CD14-positive monocyte (primary cell): ENCODE measurements around the gene ABCG5. TPM values are rescaled to one million over a fixed set of nuclear protein-coding genes. Genes with fewer than 3 reads are reported as not detected.
A peak's percentile ranks its signal among the peaks of the same experiment; 100 is the strongest.

Experiments used
- DNase-seq, 3 donors: peaks; one replicate each; pipeline ENCODE4 v3.0.0-alpha.2; 2011 to 2022
- H2AFZ ChIP-seq: 2 replicates; pipeline ENCODE4 v1.6.0; 2012; ENCODE audit warnings: mild to moderate bottlenecking, low read depth, low read length, inconsistent platforms; ENCODE audit not compliant: insufficient read depth, poor library complexity, severe bottlenecking
- H3K27ac ChIP-seq, 2 donors: 1 replicate in 1 of 2; 2 replicates in 1 of 2; pipeline ENCODE4 v1.5.1; 2012 to 2013; ENCODE audit warnings: low read length in 2 of 2, control low read depth in 1 of 2, inconsistent platforms in 1 of 2, low read depth in 1 of 2, mild to moderate bottlenecking in 1 of 2
- H3K27me3 ChIP-seq, 2 donors: one replicate each; pipeline versions ENCODE4 v1.6.0 to v1.6.1; 2011 to 2013; ENCODE audit warnings: low read length in 2 of 2; ENCODE audit not compliant: control insufficient read depth in 2 of 2, insufficient read depth in 2 of 2
- H3K36me3 ChIP-seq, 2 donors: replicated peaks in 1 of 2; 1 replicate in 1 of 2; 2 replicates in 1 of 2; pipeline versions ENCODE4 v1.5.1 to v1.6.1; 2012 to 2013; ENCODE audit warnings: low read length in 2 of 2, control low read depth in 1 of 2, inconsistent platforms in 1 of 2, mild to moderate bottlenecking in 1 of 2; ENCODE audit not compliant: insufficient read depth in 2 of 2, control insufficient read depth in 1 of 2
- H3K4me1 ChIP-seq, 2 donors: 1 replicate in 1 of 2; 2 replicates in 1 of 2; pipeline versions ENCODE4 v1.5.1 to v1.6.1; 2012 to 2013; ENCODE audit warnings: low read length in 2 of 2, control low read depth in 1 of 2, inconsistent platforms in 1 of 2, mild to moderate bottlenecking in 1 of 2, moderate library complexity in 1 of 2; ENCODE audit not compliant: insufficient read depth in 2 of 2, control insufficient read depth in 1 of 2
- H3K4me2 ChIP-seq: replicated peaks from 2 replicates; pipeline ENCODE3; 2012; ENCODE audit warnings: low read length, moderate library complexity, mild to moderate bottlenecking; ENCODE audit not compliant: poor library complexity, severe bottlenecking; ENCODE audit errors: extremely low read depth
- H3K4me3 ChIP-seq, 3 experiments: fragments of 200-600 bp in 1 of 3; sonication (generic) in 1 of 3; replicated peaks in 1 of 3; 1 replicate in 2 of 3; 2 replicates in 1 of 3; pipeline ENCODE4 v1.5.1; 2011 to 2013; ENCODE audit warnings: low read length in 3 of 3, mild to moderate bottlenecking in 3 of 3, control low read depth in 2 of 3, low read depth in 2 of 3, inconsistent platforms in 1 of 3, moderate library complexity in 1 of 3
- H3K79me2 ChIP-seq: 2 replicates; pipeline ENCODE4 v1.6.0; 2012; ENCODE audit warnings: mild to moderate bottlenecking, control low read depth, inconsistent platforms, low read length, moderate library complexity; ENCODE audit not compliant: insufficient read depth
- H3K9ac ChIP-seq: 2 replicates; pipeline ENCODE4 v1.6.0; 2017; ENCODE audit warnings: low read length, mild to moderate bottlenecking; ENCODE audit not compliant: insufficient read depth, poor library complexity, severe bottlenecking
- H3K9me3 ChIP-seq, 2 donors: replicated peaks in 1 of 2; 1 replicate in 1 of 2; 2 replicates in 1 of 2; pipeline versions ENCODE4 v1.5.1 to v1.6.1; 2012 to 2013; ENCODE audit warnings: low read length in 2 of 2, control low read depth in 1 of 2; ENCODE audit not compliant: control insufficient read depth in 1 of 2, insufficient read depth in 1 of 2
- H4K20me1 ChIP-seq: 2 replicates; pipeline ENCODE4 v1.6.0; 2012; ENCODE audit warnings: mild to moderate bottlenecking, low read length, control low read depth, moderate library complexity; ENCODE audit not compliant: insufficient read depth
- H3K27ac Mint-ChIP-seq, 7 donors: one replicate each; pipeline ENCODE4 v1.8.0; 2020; ENCODE audit warnings: mild to moderate bottlenecking in 7 of 7, mixed read lengths in 7 of 7, moderate library complexity in 6 of 7, inconsistent platforms in 2 of 7
- H3K27me3 Mint-ChIP-seq, 3 donors: one replicate each; pipeline ENCODE4 v1.8.0; 2021 to 2022; ENCODE audit warnings: low read depth in 3 of 3, mild to moderate bottlenecking in 3 of 3, mixed read lengths in 3 of 3, moderate library complexity in 3 of 3, inconsistent platforms in 1 of 3
- H3K36me3 Mint-ChIP-seq, 2 donors: one replicate each; pipeline ENCODE4 v1.8.0; 2020; ENCODE audit warnings: mixed read lengths in 2 of 2, inconsistent platforms in 1 of 2, mild to moderate bottlenecking in 1 of 2
- H3K4me1 Mint-ChIP-seq: one replicate; pipeline ENCODE4 v1.8.0; 2020; ENCODE audit warnings: mild to moderate bottlenecking, mixed read lengths
- H3K4me3 Mint-ChIP-seq, 2 donors: one replicate each; pipeline ENCODE4 v1.8.0; 2020; ENCODE audit warnings: mild to moderate bottlenecking in 2 of 2, mixed read lengths in 2 of 2, moderate library complexity in 1 of 2
- H3K9me3 Mint-ChIP-seq, 7 donors: one replicate each; pipeline ENCODE4 v1.8.0; 2020 to 2022; ENCODE audit warnings: mixed read lengths in 7 of 7, mild to moderate bottlenecking in 6 of 7, moderate library complexity in 6 of 7, inconsistent platforms in 2 of 7
- WGBS: methylation state at CpG from one replicate; pipeline ENCODE4 v1.1.5; 2013; ENCODE audit warnings: missing lambda C conversion rate; ENCODE audit not compliant: insufficient coverage; 5-methylcytosine and 5-hydroxymethylcytosine counted together
- intact Hi-C, 2 donors: fragments of 100-400 bp; cut with micrococcal nuclease; formaldehyde crosslinking; loops; one replicate each; pipeline versions ENCODE4 v1.15.0 to v1.15.1; 2023
- polyA plus RNA-seq, 3 donors: library from polyadenylated mRNA; depleted of rRNA in 1 of 3; unstranded in 2 of 3; stranded (reverse) in 1 of 3; fragments of 300-500 nt in 2 of 3; fragments of >200 nt in 1 of 3; fragmentation: Illumina TruSeq in 2 of 3; gene quantifications; 1 replicate in 2 of 3; 2 replicates in 1 of 3; pipeline ENCODE4 v1.2.3, GENCODE V29; 2012 to 2021
- TF ChIP-seq, protein P1 (sequence below): fragments of 200-600 bp; IDR thresholded peaks from one replicate; pipeline ENCODE4 v1.8.0; 2022; ENCODE audit warnings: antibody characterized with exemption, mild to moderate bottlenecking

The ABCG5 gene
- polyA plus RNA-seq, 3 donors: not detected

DNA sequence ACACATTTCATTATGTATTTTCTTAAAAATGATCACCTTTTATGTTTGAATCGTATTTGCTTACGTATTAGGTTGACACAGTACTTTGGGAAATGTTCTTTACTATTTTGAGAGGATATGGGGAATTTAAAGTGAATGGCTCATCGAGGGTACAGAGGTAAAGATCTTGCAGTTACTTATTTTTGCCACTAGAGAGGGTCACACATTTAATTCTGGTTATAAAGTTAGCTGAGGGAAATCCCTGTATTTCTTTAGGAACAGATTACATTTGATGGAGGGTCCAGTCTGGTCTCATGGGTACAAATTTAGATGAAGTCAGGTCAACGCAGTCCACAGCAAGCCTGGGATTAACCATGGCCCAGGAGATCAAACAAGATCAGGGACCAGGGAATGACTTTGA is 40.3 kb downstream of the ABCG5 start:
- Histone ChIP-seq H3K9ac (no peak overlapping the region), H3K4me3 (no peak overlapping the region), H3K27me3 (no peaks in the 10 kb centered on the region), H3K27ac (no peak overlapping the region), H3K36me3 (no peaks in the 10 kb centered on the region), H3K4me1 (no peaks in the 10 kb centered on the region), H3K4me2 (no peak overlapping the region), H3K79me2 (no peaks in the 10 kb centered on the region), H3K9me3 (no peaks in the 10 kb centered on the region), H4K20me1 (no peaks in the 10 kb centered on the region), H2AFZ (no peak overlapping the region)
- H3K4me1 Mint-ChIP-seq: peaks cover 3% of the 10 kb centered on the region
- H3K36me3 Mint-ChIP-seq: peaks cover 1 to 3% of the 10 kb centered on the region in 2 donors
- DNase-seq: no peak
- H3K27me3 Mint-ChIP-seq: no peaks in the 10 kb centered on the region
- intact Hi-C loops: no loop called here
- H3K9me3 Mint-ChIP-seq: no peaks in the 10 kb centered on the region
- TF ChIP-seq, protein P1, sequence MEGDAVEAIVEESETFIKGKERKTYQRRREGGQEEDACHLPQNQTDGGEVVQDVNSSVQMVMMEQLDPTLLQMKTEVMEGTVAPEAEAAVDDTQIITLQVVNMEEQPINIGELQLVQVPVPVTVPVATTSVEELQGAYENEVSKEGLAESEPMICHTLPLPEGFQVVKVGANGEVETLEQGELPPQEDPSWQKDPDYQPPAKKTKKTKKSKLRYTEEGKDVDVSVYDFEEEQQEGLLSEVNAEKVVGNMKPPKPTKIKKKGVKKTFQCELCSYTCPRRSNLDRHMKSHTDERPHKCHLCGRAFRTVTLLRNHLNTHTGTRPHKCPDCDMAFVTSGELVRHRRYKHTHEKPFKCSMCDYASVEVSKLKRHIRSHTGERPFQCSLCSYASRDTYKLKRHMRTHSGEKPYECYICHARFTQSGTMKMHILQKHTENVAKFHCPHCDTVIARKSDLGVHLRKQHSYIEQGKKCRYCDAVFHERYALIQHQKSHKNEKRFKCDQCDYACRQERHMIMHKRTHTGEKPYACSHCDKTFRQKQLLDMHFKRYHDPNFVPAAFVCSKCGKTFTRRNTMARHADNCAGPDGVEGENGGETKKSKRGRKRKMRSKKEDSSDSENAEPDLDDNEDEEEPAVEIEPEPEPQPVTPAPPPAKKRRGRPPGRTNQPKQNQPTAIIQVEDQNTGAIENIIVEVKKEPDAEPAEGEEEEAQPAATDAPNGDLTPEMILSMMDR: peak; percentile 33
- WGBS: 100% methylated on average over 1 of the region's 4 CpGs
- H3K4me3 Mint-ChIP-seq: no peak overlapping the region
- no peak overlapping the region for H3K27ac Mint-ChIP-seq

DNA sequence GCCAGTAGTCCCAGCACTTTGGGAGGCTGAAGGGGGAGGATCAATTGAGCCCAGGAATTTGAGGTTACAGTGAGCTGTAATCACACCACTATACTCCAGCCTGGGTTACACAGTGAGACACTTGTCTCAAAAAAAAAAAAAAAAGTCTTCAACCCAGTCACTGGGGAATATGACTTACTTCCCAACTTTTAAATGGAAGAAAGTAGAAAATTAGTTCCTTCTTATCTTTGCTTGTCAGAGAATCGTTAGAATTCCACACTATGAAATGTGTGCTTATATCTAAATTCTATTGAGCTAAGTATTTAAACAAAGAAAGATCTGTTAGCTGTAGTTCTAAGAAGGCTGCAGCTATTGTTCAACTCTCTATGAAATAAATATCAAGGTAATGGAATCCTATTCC is 42.4 kb downstream of the ABCG5 start:
- Mint-ChIP-seq H3K4me3 (no peak overlapping the region), H3K36me3 (peaks cover 1 to 3% of the 10 kb centered on the region in 2 donors), H3K4me1 (peaks cover 3% of the 10 kb centered on the region), H3K27me3 (no peaks in the 10 kb centered on the region), H3K9me3 (no peaks in the 10 kb centered on the region), H3K27ac (no peak overlapping the region)
- H3K4me1 ChIP-seq: no peaks in the 10 kb centered on the region
- H4K20me1 ChIP-seq: no peaks in the 10 kb centered on the region
- H3K27me3 ChIP-seq: no peaks in the 10 kb centered on the region
- no peak for DNase-seq
- no peak overlapping the region for H3K4me2 ChIP-seq
- no peak overlapping the region for H2AFZ ChIP-seq
- no CpG with 5 or more reads among the region's 1 CpG for WGBS
- H3K27ac ChIP-seq: no peak overlapping the region
- no peak overlapping the region for H3K4me3 ChIP-seq
- TF ChIP-seq, protein P1: no peak
- intact Hi-C loops: no loop called here
- H3K36me3 ChIP-seq: no peaks in the 10 kb centered on the region
- no peak overlapping the region for H3K9ac ChIP-seq
- H3K79me2 ChIP-seq: no peaks in the 10 kb centered on the region
- no peaks in the 10 kb centered on the region for H3K9me3 ChIP-seq
